ENCODE data around the gene TMEM108.

GRCh38 chr3:133093366-133093765 is 55.2 kb downstream of the TMEM108 start:
- TF ChIP-seq CTCF (IDR thresholded peaks at IDR 0.05) (no peak), POLR2A (IDR thresholded peaks at IDR 0.05) (no peak)

Measured in heart left ventricle (tissue), 13 donors.